IPS DF 4.7 (cell line): ENCODE measurements around the gene REXO2.

Experiments used
- DNase-seq: peaks from one replicate; pipeline ENCODE4 v3.0.0-alpha.2; 2013; ENCODE audit warnings: low spot score; ENCODE audit errors: extremely low read depth

REXO2 gene

GRCh38 chr11:114440971-114441763 is 1.9 kb downstream of the REXO2 start:
- no peak for DNase-seq

- DNase-seq, result no peak
Measured at GRCh38 chr11:114441921-114442320, 2.7 kb downstream of the REXO2 start.

- DNase-seq, result no peak
Measured at GRCh38 chr11:114442536-114442935, 3.3 kb downstream of the REXO2 start.

GRCh38 chr11:114447444-114447843 is 8.2 kb downstream of the REXO2 start:
- DNase-seq, result no peak

GRCh38 chr11:114447892-114448291 is 8.6 kb downstream of the REXO2 start:
- no peak for DNase-seq

- no peak for DNase-seq
Measured at GRCh38 chr11:114448749-114449482, 9.6 kb downstream of the REXO2 start.

- DNase-seq, result no peak
Measured at GRCh38 chr11:114449845-114450244, 10.6 kb downstream of the REXO2 start.

- no peak for DNase-seq
Measured at GRCh38 chr11:114452399-114452798, 13.1 kb downstream of the REXO2 start.

- no peak for DNase-seq
Measured at GRCh38 chr11:114463999-114464398, 24.7 kb downstream of the REXO2 start.

GRCh38 chr11:114466742-114467141 is 27.5 kb downstream of the REXO2 start:
- no peak for DNase-seq

GRCh38 chr11:114472661-114473060 is 33.4 kb downstream of the REXO2 start:
- DNase-seq, result no peak

- no peak for DNase-seq
Measured at GRCh38 chr11:114478001-114478410, 38.7 kb downstream of the REXO2 start.

GRCh38 chr11:114478768-114479167 is 39.5 kb downstream of the REXO2 start:
- no peak for DNase-seq

GRCh38 chr11:114479331-114479730 is 40.1 kb downstream of the REXO2 start:
- DNase-seq, result no peak

GRCh38 chr11:114482114-114482513 is 42.8 kb downstream of the REXO2 start:
- DNase-seq, result no peak

- no peak for DNase-seq
Measured at GRCh38 chr11:114483929-114484328, 44.7 kb downstream of the REXO2 start.

GRCh38 chr11:114496915-114497314 is 57.6 kb downstream of the REXO2 start:
- no peak for DNase-seq

GRCh38 chr11:114499756-114500155 is 60.5 kb downstream of the REXO2 start:
- DNase-seq, result no peak
